GM19395 (cell line): ENCODE measurements around the gene ZSCAN5A.
"Not testable (repeated sequence)": the region's sequence is repeated elsewhere in the genome, so short reads cannot be mapped to it uniquely, and the experiment has no call there.

Experiments used
- ATAC-seq: cut with Tn5 transposase; IDR thresholded peaks from one replicate; pipeline ENCODE4 v1.9.1; 2021; ENCODE audit warnings: mild to moderate bottlenecking, moderate library complexity; ENCODE audit not compliant: unreplicated experiment

The ZSCAN5A gene

GRCh38 chr19:56315077-56315828 is 614 bp upstream of the ZSCAN5A start:
- ATAC-seq: peak; percentile 84

DNA sequence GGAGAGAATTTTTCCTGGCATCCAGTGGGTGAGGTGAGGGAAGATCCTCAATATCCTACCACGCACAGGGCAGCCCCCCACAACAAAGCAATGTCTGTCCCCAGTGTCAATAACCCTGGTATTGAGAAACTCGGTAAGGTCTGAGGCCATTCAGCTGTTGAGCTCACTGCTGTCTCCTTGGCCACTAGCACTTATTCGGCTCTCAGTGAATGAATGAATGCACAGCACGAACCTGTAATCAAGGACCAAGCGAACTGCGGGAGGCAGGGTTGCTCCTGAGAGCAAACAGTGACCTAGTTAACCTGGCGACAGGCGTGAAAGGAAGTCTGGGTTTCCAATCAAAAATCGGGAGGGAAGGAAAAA is 640 bp downstream of the ZSCAN5A start:
- peak; percentile 2 for ATAC-seq

- ATAC-seq: no peak
Observed at GRCh38 chr19:56312787-56313657, 1.6 kb downstream of the ZSCAN5A start.

- ATAC-seq: no peak
Observed at GRCh38 chr19:56312342-56312741, 2.3 kb downstream of the ZSCAN5A start.

- no peak for ATAC-seq
Observed at GRCh38 chr19:56310462-56310861, 4.2 kb downstream of the ZSCAN5A start.

- ATAC-seq: no peak
Observed at GRCh38 chr19:56309511-56310185, 5.0 kb downstream of the ZSCAN5A start.

GRCh38 chr19:56308792-56309191 is 5.8 kb downstream of the ZSCAN5A start:
- ATAC-seq: no peak

DNA sequence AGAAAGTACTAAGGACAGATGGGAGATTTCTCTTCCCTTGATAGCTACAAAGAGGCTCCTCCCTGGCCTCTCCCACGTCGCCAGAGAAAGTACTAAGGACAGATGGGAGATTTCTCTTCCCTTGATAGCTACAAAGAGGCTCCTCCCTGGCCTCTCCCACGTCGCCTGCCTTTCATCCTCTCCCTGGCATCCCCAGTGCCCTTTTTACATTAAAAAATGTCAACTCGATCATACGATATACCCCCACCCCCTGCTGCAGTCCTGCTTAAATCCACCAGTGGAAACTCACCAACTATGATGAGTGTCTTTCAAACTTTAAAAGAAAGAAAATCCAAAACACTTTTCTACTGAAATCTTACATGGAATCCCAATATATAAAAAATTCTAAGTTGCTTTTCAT is 7.6 kb downstream of the ZSCAN5A start:
- ATAC-seq: not testable (repeated sequence)

- ATAC-seq: no peak
Observed at GRCh38 chr19:56306016-56306415, 8.6 kb downstream of the ZSCAN5A start.

GRCh38 chr19:56304243-56304642 is 10.4 kb downstream of the ZSCAN5A start:
- no peak for ATAC-seq

GRCh38 chr19:56301886-56302620 is 12.6 kb downstream of the ZSCAN5A start:
- ATAC-seq: no peak

DNA sequence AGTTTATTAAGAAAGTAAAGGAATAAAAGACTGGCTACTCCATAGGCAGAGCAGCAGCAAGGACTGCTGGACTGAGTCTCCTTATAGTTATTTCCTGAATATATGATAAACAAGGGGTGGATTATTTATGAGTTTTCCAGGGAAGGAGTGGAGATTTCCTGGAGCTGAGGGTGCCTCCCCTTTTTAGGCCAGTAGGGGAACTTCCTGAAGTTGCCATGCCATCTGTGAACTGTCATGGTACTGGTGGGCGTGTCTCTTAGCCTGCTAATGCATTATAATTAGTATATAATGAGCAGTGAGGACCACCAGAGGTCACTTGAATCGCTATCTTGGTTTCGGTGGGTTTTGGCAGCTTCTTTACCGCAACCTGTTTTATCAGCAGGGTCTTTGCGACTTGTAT is 13.5 kb downstream of the ZSCAN5A start:
- no peak for ATAC-seq

GRCh38 chr19:56299688-56300087 is 15.0 kb downstream of the ZSCAN5A start:
- no peak for ATAC-seq

DNA sequence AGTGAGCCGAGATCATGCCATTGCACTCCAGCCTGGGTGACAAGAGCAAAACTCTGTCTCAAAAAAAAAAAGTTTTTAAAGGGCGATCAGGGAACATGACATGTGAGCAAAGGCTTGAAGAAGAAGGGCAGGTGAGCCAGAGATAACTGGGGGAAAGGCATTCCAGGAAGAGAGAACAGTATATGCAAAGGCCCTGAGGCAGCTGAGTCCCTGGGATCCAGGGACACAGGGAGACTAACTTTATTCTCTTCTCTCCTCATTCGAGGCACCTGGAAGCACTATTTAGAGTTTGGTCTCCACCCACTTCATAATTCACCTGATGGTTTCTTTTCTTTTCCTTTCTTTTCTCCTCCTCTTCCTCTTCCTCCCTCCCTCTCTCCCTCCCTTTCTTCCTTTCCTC is 17.6 kb downstream of the ZSCAN5A start:
- ATAC-seq: no peak

- no peak for ATAC-seq
Observed at GRCh38 chr19:56295531-56296455, 18.8 kb downstream of the ZSCAN5A start.

DNA sequence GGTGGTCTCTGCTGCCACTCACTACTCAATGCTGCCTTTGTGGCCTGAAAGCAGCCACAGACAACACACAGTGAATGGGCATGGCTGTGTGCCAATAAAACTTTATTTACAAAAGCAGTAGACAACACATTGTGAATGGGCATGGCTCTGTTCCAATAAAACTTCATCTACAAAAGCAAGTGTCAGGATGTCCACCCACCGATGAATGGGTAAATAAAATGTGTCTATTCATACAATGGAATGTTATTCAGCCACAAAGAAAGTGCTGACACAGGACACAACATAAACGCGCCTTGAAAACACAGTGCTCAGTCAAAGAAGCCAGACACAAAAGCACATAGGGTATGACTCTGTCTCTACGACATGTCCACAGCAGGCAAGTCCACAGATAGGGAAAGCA is 20.1 kb downstream of the ZSCAN5A start:
- no peak for ATAC-seq

DNA sequence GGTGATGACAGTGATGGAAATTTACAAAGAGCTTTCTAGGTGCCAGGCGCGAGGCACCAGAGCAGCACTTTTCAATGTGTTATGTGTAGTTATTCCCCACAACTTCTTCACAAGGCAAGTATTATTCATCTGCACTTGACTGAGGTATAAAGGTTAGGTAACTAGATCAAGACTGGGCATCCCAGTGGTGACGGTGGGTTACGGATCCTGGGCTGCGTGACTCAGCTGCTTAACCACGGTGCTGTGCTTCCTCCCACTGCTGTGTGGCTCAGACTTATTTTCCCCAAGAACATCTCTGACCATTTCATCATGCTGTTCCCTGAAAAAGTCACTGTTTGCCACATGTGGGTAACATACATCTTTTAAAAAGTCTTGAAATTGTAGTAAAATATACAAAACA is 22.8 kb downstream of the ZSCAN5A start:
- ATAC-seq: no peak

GRCh38 chr19:56290104-56290503 is 24.5 kb downstream of the ZSCAN5A start:
- no peak for ATAC-seq

GRCh38 chr19:56284746-56285145 is 29.9 kb downstream of the ZSCAN5A start:
- ATAC-seq: no peak

GRCh38 chr19:56282809-56283208 is 31.8 kb downstream of the ZSCAN5A start:
- ATAC-seq: no peak
